HFF-Myc (cell line): ENCODE results near the gene DEF6.

Source experiments
- DNase-seq: peaks from one replicate; pipeline ENCODE4 v3.0.0-alpha.2; 2011; ENCODE audit warnings: low read depth; ENCODE audit errors: extremely low read depth
- H3K4me3 ChIP-seq: replicated peaks from 2 replicates; pipeline ENCODE4 v1.5.1; 2011; ENCODE audit warnings: low read depth, mild to moderate bottlenecking, control low read depth, low read length
- TF ChIP-seq, protein P1 (sequence below): IDR thresholded peaks from 2 replicates; pipeline ENCODE4 v1.5.1; 2012; ENCODE audit warnings: mild to moderate bottlenecking, low read depth, low read length, control low read depth; ENCODE audit errors: missing control alignments

DEF6 gene

DNA sequence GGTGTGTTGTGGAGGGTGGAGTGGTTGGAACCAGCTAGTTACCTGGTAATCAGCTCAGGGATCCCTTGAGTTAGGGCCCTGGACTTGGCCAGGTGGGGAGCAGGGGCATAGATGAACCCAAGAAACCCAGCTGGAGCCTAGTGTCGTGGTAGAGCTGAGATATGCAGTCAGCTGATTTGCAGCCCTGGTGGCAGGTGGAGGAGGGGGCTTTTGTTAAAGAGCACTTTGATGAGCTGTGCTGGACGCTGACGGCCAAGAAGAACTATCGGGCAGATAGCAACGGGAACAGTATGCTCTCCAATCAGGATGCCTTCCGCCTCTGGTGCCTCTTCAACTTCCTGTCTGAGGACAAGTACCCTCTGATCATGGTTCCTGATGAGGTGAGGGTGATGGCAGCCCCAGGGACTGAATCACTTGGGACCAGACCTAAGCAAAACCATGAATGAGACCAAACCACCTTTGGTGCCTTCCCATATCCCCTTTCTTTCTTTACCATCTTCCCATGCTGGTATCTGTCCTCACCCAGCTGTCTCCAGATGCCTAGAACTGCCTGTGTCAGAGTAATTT is 12.7 kb downstream of the DEF6 start:
- no peak for DNase-seq
- TF ChIP-seq, protein P1, sequence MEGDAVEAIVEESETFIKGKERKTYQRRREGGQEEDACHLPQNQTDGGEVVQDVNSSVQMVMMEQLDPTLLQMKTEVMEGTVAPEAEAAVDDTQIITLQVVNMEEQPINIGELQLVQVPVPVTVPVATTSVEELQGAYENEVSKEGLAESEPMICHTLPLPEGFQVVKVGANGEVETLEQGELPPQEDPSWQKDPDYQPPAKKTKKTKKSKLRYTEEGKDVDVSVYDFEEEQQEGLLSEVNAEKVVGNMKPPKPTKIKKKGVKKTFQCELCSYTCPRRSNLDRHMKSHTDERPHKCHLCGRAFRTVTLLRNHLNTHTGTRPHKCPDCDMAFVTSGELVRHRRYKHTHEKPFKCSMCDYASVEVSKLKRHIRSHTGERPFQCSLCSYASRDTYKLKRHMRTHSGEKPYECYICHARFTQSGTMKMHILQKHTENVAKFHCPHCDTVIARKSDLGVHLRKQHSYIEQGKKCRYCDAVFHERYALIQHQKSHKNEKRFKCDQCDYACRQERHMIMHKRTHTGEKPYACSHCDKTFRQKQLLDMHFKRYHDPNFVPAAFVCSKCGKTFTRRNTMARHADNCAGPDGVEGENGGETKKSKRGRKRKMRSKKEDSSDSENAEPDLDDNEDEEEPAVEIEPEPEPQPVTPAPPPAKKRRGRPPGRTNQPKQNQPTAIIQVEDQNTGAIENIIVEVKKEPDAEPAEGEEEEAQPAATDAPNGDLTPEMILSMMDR = no peak
- H3K4me3 ChIP-seq = no peak overlapping the region

DNA sequence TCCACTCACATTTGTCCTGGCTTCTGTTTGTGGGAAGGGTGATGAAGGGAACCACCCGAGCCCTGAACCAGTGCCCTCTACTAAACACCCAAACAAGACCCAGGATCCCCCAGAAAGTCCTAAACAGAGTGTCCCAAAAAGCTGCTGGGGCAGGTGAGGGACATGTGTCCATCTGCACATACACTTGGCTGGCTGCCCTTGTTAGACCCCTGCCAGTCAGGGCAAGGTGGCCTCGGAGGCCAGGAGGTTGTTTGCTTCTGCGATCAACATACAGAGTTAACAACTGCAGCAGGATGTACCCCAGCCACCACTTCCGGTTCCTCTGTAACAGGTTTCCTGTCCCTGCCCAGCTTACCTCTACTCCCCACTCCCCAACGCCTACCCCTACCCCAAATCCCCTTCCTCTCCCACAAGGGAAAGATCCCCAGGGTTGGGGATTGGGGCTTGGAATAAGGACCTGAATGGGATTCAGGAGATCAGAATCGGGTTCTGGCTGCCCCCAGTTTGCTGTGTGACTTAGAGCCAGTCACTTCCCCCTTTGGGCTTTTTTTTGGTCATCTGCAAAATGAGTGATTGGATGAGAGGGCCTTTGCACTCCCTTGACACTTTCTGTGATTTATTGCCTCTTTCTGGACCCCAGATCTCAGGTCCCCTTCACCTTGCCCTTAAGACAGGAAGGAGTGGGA is 13.9 kb downstream of the DEF6 start:
- DNase-seq = no peak
- H3K4me3 ChIP-seq = no peak overlapping the region
- TF ChIP-seq, protein P1 = no peak

DNA sequence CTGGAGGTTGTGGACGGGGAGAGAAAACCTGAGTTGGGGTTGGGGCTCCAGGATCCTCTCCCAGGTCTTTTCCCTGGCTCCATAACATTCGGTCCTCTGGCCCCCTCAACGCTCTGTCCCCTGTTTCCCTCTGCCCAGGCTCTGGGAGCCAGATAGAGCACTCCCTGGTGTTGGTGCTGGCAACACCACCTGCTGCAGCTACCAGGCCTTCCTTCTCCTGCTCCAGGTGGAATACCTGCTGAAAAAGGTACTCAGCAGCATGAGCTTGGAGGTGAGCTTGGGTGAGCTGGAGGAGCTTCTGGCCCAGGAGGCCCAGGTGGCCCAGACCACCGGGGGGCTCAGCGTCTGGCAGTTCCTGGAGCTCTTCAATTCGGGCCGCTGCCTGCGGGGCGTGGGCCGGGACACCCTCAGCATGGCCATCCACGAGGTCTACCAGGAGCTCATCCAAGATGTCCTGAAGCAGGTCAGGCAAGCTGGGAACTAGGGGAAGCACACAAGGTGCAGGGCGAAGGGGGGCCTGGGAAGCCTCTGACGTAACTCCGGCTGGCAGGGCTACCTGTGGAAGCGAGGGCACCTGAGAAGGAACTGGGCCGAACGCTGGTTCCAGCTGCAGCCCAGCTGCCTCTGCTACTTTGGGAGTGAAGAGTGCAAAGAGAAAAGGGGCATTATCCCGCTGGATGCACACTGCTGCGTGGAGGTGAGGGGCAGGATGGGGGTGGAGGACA is 14.6 kb downstream of the DEF6 start:
- TF ChIP-seq, protein P1 = no peak
- H3K4me3 ChIP-seq = no peak overlapping the region
- DNase-seq = no peak

DNA sequence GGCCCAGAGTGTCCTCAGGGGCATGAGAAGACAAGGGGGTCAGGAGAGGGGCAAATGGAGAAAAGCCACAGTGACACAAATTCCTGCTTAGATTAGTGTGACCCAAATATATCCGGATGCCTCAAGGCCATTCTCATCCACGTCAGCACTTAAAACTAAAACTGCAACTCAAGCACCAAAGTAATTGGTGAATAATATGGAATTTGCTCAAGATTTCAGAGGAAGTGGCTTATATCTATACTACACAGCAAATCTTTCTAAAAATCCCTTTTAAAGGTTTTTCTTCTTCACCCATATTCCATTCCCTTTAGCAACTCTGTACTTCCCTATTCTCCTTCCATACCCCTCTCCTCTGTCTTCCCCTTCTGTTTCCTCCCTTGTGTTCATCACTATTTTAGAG is 15.2 kb downstream of the DEF6 start:
- H3K4me3 ChIP-seq = no peak overlapping the region
- TF ChIP-seq, protein P1 = no peak
- no peak for DNase-seq

DNA sequence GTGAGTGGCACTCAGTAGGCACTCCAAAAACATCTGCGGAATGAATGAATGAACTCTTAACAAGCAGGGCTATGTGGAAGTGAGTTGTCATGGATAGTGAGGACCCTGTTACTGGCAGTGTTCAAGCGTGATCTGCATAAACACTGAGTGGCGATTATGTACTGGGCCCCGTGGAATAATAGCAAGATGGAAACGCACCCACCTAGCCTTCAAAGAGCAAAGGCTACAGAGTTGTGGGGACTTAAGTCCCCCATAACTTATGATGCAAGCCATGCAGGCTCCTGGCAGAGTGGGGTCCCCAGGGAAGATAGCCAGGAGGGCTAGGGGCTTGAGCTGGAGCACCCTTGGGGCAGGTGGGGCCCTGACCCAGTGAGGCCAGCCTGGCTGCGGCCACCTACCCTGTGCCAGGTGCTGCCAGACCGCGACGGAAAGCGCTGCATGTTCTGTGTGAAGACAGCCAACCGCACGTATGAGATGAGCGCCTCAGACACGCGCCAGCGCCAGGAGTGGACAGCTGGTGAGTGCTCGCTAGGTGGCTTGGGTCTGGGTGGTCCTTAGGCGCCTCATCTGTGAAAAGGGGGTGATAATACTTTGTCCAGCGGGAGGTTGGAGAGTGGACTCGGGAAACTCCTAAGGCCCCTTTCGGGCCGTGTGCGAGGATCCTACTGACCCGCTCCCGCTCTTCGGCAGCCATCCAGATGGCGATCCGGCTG is 20.0 kb downstream of the DEF6 start:
- peak overlapping the region; percentile 48 for H3K4me3 ChIP-seq
- TF ChIP-seq, protein P1 = no peak
- no peak for DNase-seq

DNA sequence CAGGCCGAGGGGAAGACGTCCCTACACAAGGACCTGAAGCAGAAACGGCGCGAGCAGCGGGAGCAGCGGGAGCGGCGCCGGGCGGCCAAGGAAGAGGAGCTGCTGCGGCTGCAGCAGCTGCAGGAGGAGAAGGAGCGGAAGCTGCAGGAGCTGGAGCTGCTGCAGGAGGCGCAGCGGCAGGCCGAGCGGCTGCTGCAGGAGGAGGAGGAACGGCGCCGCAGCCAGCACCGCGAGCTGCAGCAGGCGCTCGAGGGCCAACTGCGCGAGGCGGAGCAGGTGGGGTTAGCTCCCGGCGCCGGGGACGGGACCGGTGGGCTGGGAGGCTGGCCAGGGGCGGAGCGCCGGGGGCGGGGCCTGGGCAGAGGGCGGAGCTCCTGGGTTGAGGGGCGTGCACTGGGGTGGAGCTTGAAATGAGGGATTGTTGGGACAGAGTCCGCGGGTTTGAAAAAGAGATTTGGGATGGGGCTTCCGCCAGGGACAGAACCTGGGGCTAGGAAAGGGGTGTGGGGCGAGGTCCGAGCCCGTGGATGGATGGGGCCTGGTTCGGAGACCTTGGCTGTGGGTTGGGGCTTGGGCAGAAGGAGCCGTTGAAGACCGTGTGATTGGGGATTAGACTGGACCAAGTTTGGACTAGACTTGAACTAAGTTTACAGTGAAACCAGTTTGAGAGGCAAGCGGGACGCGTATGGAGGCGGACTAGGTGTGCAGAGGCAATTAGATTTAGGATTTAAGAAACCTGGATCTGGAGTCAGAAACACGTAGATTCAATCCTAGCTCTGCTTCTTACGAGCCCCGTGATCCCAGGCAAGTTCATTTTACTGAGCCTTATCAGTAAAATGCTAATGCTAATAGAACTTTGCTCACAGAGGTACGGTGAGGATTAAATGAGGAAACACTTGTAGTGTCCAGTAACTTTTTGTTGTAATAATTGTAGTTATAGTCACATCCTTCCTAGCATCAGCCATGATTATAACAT is 20.9 kb downstream of the DEF6 start:
- TF ChIP-seq, protein P1 = no peak
- H3K4me3 ChIP-seq = peak overlapping the region; percentile 48
- no peak for DNase-seq
